HG02623 (cell line): Measurements from ENCODE around the gene SPZ1.
"Not testable (repeated sequence)": the region's sequence is repeated elsewhere in the genome, so short reads cannot be mapped to it uniquely, and the experiment has no call there.

Experiments
- ATAC-seq: cut with Tn5 transposase; IDR thresholded peaks from one replicate; pipeline ENCODE4 v1.9.1; 2021; ENCODE audit warnings: moderate library complexity; ENCODE audit not compliant: unreplicated experiment

The SPZ1 gene, protein sequence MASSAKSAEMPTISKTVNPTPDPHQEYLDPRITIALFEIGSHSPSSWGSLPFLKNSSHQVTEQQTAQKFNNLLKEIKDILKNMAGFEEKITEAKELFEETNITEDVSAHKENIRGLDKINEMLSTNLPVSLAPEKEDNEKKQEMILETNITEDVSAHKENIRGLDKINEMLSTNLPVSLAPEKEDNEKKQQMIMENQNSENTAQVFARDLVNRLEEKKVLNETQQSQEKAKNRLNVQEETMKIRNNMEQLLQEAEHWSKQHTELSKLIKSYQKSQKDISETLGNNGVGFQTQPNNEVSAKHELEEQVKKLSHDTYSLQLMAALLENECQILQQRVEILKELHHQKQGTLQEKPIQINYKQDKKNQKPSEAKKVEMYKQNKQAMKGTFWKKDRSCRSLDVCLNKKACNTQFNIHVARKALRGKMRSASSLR

GRCh38 chr5:80319702-80320101 lies at the start of gene SPZ1:
SPZ1 (plus strand) TSS chr5:80320002; CDS start chr5:80320216, 214 bp downstream.
- ATAC-seq = no peak

DNA sequence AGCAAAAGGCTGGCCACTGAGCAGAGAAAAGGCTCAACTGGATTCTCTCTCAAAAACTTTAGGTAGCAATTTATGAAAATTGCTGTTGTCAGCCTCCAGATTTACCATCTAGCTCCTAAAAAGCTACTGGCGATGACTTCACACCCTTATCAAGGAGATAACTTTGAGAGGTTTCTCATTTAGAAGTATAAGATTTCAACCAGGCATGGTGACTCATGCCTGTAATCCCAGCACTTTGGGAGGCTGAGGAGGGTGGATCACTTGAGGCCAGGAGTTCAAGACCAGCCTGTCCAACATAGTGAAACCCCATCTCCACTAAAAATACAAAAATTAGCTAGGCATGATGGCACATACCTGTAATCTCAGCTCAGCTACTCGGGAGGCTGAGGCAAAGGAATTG lies 49.3 kb upstream of the SPZ1 start:
- ATAC-seq = not testable (repeated sequence)

DNA sequence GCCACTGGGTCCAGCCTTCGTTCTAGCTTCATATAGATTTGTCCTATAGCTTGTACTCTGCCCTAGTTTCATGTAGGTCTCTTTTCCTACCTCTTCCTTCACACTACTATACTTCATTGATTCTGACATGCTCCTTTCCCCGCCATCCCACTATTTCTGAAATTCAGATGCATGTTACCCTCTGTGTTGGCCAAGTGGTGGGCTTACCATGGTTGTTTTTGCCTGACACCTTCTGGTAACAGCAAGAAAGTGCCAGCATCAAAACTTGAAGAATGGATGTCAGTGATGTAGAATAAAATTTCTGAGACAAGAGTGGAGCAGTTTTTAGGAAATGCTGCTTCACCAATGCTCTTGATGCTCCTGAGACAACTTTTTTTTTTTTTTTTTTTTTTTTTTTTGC lies 44.5 kb upstream of the SPZ1 start:
- no peak for ATAC-seq

DNA sequence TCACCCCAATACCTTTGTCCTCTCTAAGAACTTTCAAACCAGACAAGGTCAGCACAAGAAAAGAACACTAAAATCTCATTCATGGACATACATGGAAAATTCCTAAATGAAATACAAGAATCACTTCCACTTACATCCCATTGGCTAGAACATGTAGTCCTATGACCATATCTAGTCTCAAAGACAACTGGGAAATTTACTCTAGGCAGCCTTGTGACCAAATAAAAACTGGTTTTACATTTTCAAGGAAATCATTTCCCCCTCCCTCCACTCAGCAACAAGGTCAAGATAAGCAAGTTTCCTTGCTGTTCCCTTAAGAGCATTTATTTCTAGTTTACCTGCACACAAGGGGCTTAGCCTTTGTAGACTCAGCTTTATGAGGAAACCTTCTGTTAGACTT lies 43.6 kb upstream of the SPZ1 start:
- no peak for ATAC-seq

DNA sequence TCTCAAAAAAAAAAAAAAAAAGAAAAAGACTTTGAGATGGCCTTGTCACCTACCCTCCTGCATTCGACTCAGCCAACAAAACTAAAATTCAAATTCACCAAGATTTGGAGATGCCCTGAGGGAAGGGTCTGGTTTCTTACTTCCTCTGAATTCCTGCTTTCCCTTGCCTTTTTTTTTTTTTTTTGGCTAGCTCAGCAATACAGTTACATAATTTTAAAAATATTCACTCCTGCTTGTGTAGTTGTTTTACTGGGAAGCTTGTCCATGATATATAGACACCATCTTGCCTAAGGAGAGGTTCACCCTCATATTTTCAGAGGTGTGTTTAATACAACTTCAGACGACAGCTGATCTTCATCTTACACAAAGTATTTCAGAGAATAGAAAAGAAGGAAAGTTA lies 42.6 kb upstream of the SPZ1 start:
- ATAC-seq = no peak

GRCh38 chr5:80282054-80282453 lies 37.7 kb upstream of the SPZ1 start:
- no peak for ATAC-seq

- ATAC-seq = no peak
Observed at GRCh38 chr5:80283360-80283759, 36.4 kb upstream of the SPZ1 start.

- no peak for ATAC-seq
Observed at GRCh38 chr5:80284720-80285119, 35.1 kb upstream of the SPZ1 start.

GRCh38 chr5:80288177-80288576 lies 31.6 kb upstream of the SPZ1 start:
- ATAC-seq = no peak

GRCh38 chr5:80289320-80289719 lies 30.5 kb upstream of the SPZ1 start:
- no peak for ATAC-seq

DNA sequence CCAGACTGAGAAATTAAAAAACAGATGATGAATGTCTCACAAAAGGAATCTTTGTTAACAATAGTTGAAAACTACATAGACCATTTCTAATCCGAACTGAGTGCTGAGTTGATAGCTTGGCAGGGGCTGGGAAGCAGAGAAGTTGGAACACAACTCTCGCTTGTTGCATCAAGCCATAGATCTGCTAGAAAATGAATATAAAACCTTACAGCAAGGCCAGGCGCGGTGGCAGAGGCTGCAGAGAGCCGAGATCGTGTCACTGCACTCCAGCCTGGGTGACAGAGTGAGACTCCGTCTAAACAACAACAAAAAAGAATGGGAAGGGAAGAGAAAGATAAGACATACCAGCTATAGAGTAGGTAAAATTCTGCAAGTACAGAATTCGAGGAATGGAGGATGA lies 28.0 kb upstream of the SPZ1 start:
- no peak for ATAC-seq

DNA sequence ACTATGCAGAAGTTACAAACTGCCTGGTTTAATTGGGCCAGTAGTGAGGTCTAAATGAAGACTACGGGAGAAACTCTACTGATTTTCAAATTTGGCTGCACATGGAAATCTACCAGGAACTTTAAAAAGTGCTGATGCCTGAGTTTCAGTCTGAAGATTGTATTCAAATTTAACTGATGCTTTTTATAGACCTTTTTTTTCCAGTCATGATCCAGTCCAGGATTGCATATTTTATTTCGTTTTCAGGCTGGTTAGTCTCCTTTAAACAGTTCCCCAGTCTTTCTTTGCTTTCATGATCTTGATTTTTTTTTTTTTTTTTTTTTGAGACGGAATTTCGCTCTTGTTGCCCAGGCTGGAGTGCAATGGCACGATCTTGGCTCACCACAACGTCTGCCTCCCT lies 23.7 kb upstream of the SPZ1 start:
- ATAC-seq = no peak

- no peak for ATAC-seq
Observed at GRCh38 chr5:80299601-80300000, 20.2 kb upstream of the SPZ1 start.

DNA sequence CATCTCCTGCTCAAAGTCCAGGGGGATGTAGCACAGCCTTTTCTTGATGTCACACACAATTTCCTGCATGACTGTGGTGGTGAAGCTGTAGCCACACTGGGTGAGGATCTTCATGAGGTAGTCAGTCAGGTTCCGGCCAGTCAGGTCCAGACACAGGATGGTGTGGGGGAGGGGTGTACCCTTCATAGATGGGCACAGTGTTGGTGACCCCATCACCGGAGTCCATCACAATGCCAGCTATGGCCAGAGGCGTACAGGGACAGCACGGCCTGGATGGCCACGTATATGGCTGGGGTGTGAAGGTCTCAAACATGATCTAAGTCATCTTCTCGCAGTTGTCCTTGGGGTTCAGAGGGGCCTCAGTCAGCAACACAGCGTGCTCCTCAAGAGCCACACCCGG lies 19.7 kb upstream of the SPZ1 start:
- ATAC-seq = no peak

GRCh38 chr5:80300796-80301195 lies 19.0 kb upstream of the SPZ1 start:
- ATAC-seq = not testable (repeated sequence)

GRCh38 chr5:80301342-80301741 lies 18.5 kb upstream of the SPZ1 start:
- not testable (repeated sequence) for ATAC-seq

DNA sequence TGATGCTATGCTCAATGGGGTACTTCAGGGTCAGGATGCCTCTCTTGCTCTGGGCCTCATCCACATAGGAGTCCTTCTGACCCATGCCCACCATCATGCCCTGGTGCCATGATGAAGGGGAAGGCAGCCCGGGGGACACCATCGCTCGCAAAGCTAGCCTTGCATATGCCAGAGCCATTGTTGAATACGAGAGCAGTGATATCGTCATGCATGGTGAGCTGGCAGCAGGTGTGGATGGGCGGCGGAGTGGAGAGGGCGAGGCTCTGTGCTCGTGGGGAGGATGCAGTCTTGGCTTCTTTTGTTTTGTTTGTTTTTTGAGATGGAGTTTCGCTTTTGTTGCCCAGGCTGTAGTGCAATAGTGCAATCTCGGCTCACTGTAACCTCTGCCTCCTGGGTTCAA lies 17.2 kb upstream of the SPZ1 start:
- ATAC-seq = no peak

DNA sequence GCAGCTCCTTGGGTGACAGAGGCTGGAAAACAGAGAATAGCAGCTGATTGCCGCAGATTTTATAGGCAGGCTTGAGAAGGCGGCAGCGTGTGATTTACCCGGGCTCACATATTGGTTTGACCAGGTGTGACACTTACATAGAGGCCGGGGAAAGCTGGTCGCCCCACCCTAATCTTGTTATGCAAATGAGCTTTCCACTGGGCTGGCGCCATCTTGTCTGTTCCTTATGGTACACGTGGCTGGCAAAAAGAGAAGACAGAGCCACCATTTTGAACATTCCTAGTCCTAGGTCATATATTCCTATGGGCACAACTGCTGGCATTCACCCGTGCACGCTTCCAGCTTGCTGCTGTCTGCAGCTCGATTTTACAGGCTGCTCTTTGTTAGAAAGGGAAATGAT lies 11.3 kb upstream of the SPZ1 start:
- ATAC-seq = no peak

DNA sequence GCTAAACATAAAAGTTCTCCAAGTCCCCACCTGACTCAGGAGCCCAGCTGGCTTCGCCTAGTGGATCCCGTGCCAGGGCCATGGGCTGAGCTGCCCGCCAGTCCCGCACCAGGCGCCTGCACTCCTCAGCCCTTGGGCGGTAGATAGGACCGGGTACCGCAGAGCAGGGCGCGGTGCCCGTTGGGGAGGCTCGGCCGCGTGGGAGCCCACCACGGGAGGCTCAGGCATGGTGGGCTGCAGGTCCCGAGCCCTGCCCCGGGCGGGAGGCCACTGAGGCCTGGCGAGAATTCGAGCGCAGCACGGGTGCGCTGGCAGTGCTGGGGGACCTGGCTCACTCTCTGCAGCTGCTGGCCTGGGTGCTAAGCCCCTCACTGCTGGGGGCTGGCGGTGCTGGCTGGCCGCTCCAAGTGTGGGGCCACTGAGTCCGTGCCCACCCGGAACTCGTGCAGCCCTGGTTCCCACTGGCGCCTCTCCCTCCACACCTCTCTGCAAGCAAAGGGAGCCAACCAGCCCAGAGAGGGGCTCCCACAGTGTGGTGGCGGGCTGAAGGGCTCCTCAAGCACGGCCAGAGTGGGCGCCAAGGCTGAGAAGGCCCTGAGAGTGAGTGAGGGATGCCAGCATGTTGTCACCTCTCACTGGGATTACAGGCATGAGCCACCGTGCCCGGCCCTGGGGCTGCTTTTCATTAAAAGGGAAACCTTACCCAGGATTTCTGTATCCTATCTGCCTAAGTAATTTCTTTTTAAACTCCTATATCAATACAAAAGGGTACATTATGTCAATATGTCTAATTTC lies 9.7 kb upstream of the SPZ1 start:
- no peak for ATAC-seq

DNA sequence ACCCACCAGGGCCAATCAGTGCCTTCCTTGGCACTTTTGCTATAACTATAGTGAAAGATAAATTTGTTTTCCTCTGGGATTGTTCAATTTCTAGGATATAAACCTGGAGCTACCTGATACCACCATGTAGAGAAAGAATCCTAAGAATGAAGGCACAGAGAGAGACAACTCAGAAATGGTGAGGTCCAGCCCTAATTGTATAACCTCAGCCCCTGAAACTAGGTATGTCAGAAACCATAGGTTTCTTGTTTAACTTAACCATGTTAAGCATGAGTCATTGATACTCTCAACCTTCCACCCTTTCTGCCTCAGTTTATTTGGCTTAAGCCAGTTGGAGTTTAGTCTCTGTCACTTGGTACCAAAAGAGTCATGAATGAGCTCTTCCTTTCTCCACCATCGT lies 4.6 kb upstream of the SPZ1 start:
- ATAC-seq = no peak

DNA sequence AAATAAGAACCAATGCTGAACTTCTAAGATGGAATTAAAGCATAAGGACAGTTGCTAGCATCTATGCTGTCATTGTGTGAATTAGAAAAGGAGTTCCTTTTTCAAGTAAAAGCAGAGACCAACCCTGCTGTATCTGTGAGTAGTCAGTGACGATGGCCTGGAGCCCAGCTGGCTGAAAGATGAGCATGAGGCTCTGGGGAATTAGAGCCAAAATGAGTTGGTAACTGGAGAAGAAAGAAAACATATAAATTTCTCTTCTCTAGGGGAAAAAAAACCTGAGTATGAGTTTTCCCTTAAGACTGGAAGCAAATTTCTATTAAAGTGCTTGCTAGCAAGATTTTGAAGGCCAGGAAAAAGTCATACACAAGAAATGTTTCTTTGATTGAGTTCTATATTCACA lies 1.6 kb upstream of the SPZ1 start:
- ATAC-seq = no peak

GRCh38 chr5:80324912-80325311 lies 5.1 kb downstream of the SPZ1 start:
- ATAC-seq = no peak
